ENCODE data around the gene GNG4.
A peak's percentile ranks its signal among the peaks of the same experiment; 100 is the strongest.

GNG4 gene

DNA sequence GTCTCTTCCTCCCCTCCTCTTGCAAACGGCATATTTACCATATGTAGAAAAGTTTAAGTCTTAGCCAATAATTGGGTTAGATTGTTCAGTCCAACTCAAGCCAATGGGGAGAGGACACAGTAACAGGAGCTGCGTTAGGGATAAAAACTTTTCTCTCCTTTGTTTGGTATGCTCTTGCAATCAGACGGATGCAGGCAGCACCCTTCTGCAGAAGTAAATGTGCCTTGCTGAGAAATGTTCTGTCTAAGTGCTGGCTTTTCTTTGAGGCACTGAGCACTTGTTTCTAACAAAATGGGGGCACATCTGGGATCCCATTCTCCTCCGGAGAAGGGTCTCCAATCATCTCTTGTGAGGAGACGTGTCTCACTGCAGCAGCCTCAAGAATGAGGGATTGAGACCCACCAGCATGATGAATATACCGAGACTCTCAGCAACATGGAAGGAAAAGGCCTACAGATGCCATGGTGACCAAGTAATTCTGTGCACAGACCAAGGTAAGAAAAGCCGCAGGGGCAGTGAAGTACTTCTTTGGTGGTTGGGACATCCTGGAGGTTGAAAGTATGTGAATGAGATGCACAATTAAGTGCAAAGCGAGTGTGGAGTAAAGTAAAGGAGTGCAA lies 20.7 kb upstream of the GNG4 start:
- no peak for DNase-seq (ENCODE audit: low read depth)
- H3K9ac ChIP-seq (ENCODE audit: low read length), result no peak overlapping the region
- H3K9me3 ChIP-seq (ENCODE audit: control insufficient read depth, low read length), result peaks cover 44% of the 10 kb centered on the region
- H3K4me3 ChIP-seq (ENCODE audit: low read length), result peak overlapping the region; percentile 44
- H3K4me1 ChIP-seq (ENCODE audit: control insufficient read depth, insufficient read depth, low read length), result no peaks in the 10 kb centered on the region
- peaks cover 62% of the 10 kb centered on the region for H3K36me3 ChIP-seq (ENCODE audit: control insufficient read depth, insufficient read depth, low read length, severe bottlenecking)
- no peaks in the 10 kb centered on the region for H3K27me3 ChIP-seq (replicated peaks; ENCODE audit: control insufficient read depth, insufficient read depth, low read length)

DNA sequence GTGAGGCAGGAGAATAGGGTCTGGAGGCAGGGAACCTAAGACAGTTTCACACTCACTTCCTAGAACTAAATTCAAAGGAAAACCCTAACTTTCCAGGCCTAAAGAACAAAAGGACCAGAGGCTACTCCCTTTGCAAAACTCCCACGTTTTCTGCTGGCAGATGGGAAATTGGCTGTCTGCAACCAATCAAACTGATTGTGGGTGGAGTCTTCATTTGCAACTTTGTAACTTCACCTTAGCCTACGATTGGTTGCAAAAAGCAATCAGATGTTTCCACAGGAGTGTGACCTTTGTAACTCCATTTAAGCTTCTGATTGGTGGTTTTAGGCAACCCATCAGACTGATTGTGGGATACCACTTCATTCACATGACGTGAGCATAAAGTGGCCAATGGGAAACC lies 19.7 kb upstream of the GNG4 start:
- Histone ChIP-seq H3K36me3 (ENCODE audit: control insufficient read depth, insufficient read depth, low read length, severe bottlenecking) (peaks cover 52% of the 10 kb centered on the region), H3K9me3 (ENCODE audit: control insufficient read depth, low read length) (peaks cover 35% of the 10 kb centered on the region), H3K9ac (ENCODE audit: low read length) (no peak overlapping the region), H3K27me3 (replicated peaks; ENCODE audit: control insufficient read depth, insufficient read depth, low read length) (no peaks in the 10 kb centered on the region), H3K4me3 (ENCODE audit: low read length) (peak overlapping the region; percentile 44), H3K4me1 (ENCODE audit: control insufficient read depth, insufficient read depth, low read length) (no peaks in the 10 kb centered on the region)
- DNase-seq (ENCODE audit: low read depth), result no peak

DNA sequence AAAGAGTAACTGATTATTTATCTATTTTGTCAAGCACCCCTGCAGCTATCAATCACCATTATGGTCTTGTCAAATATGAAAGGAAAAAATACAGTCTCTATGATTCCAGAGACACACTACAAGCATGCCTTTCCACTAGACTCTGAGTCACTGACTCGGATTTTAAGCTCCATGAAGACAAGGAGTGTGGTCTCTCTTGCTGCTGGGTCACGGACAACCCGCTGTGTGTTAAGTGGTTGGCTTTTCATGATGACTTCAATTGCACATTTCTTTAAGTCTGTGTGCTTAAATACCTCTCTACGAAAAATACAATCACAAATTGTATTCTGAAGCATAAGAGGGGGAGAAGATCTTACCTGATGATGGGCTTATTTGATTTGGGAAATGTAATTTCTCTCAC lies 14.0 kb upstream of the GNG4 start:
- Histone ChIP-seq H3K4me1 (ENCODE audit: control insufficient read depth, insufficient read depth, low read length) (no peaks in the 10 kb centered on the region), H3K9ac (ENCODE audit: low read length) (no peak overlapping the region), H3K9me3 (ENCODE audit: control insufficient read depth, low read length) (no peaks in the 10 kb centered on the region), H3K27me3 (replicated peaks; ENCODE audit: control insufficient read depth, insufficient read depth, low read length) (no peaks in the 10 kb centered on the region), H3K4me3 (ENCODE audit: low read length) (no peak overlapping the region), H3K36me3 (ENCODE audit: control insufficient read depth, insufficient read depth, low read length, severe bottlenecking) (peaks cover 39% of the 10 kb centered on the region)
- DNase-seq (ENCODE audit: low read depth), result no peak

DNA sequence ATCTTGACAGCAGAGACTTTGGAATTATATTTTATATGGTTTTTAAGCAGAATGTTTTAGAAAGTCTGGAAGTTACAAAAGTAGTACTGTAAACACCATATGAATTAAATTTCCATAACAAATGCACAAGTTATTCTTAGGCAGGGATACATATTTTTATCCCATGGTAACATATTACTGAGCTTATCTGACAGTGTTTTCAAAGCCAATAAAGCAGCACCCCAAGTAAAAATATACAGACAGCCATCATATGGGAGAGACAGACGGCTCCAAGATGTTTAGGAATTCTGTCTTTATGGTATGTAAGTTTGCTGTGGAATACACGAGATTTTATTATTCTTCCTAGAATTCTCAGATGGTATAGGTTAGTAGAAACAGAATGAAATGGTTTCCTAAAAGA lies 12.0 kb upstream of the GNG4 start:
- no peak for DNase-seq (ENCODE audit: low read depth)
- Histone ChIP-seq H3K4me1 (ENCODE audit: control insufficient read depth, insufficient read depth, low read length) (no peaks in the 10 kb centered on the region), H3K27me3 (replicated peaks; ENCODE audit: control insufficient read depth, insufficient read depth, low read length) (no peaks in the 10 kb centered on the region), H3K9ac (ENCODE audit: low read length) (no peak overlapping the region), H3K4me3 (ENCODE audit: low read length) (no peak overlapping the region), H3K36me3 (ENCODE audit: control insufficient read depth, insufficient read depth, low read length, severe bottlenecking) (peaks cover 38% of the 10 kb centered on the region), H3K9me3 (ENCODE audit: control insufficient read depth, low read length) (no peaks in the 10 kb centered on the region)

DNA sequence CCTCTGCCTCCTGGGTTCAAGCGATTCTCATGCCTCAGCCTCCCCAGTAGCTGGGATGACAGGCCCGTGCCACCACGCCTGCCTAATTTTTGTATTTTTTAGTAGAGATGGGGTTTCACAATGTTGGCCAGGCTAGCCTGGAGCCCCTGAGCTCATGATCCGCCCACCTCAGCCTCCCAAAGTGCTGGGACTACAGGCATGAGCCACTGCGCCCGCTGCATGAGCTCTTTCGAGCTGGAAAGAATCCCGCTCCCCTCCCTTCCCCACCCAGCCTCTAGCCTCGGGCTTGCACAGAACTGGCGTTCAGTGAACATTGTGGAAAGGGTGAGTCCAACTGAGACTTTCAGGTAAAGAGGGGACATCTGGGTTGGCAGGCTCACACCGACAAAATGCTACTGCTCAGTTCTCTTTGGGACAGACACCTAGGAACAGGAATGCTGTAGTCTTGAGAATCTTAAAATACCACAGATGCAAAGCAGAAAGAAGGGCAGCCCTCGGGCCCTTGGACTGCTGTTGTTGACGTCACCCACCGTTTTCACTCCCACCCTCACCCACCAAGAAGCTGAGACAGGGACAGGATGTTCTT lies 9.7 kb upstream of the GNG4 start:
- no peaks in the 10 kb centered on the region for H3K27me3 ChIP-seq (replicated peaks; ENCODE audit: control insufficient read depth, insufficient read depth, low read length)
- peaks cover 38% of the 10 kb centered on the region for H3K36me3 ChIP-seq (ENCODE audit: control insufficient read depth, insufficient read depth, low read length, severe bottlenecking)
- DNase-seq (ENCODE audit: low read depth), result no peak
- H3K4me3 ChIP-seq (ENCODE audit: low read length), result no peak overlapping the region
- H3K4me1 ChIP-seq (ENCODE audit: control insufficient read depth, insufficient read depth, low read length), result no peaks in the 10 kb centered on the region
- H3K9me3 ChIP-seq (ENCODE audit: control insufficient read depth, low read length), result no peaks in the 10 kb centered on the region
- H3K9ac ChIP-seq (ENCODE audit: low read length), result no peak overlapping the region

DNA sequence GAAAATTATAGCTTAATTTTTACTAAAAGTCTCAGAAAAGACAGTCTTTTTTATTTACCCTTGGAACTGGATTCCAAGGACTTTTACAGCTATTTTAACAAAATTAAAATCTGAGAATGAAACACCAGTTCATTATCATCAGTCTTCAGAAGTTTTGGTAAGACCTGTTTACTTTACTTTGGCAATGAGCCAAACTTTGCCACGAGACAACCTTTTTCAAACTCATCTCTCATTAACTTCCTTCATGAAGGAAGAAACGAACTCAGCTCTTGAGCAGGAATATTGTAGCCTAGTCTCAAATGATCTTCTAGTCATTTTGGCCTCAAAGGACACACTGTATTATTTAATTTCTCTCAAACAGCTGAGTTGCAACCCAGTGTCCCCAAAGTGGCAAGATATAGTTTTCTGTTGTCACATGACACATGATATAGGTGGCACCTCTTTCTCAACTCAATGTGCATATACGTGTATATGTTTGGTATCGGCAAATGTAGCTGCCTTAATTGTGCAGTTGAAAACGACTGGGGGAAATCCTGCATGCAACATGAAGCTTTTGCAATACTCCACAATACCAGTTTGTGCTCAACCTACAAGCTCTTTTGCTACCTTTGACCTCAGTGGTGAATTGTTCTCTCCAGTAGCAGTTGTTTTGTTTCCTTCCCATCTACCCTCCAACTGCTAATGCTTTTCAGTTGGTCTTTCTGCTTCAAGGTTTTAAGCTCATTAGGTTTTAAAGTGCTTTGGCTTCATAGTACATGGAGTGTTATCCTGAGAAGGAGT lies 8.4 kb upstream of the GNG4 start:
- Histone ChIP-seq H3K9ac (ENCODE audit: low read length) (no peak overlapping the region), H3K4me3 (ENCODE audit: low read length) (no peak overlapping the region), H3K36me3 (ENCODE audit: control insufficient read depth, insufficient read depth, low read length, severe bottlenecking) (peaks cover 24% of the 10 kb centered on the region), H3K4me1 (ENCODE audit: control insufficient read depth, insufficient read depth, low read length) (no peaks in the 10 kb centered on the region), H3K27me3 (replicated peaks; ENCODE audit: control insufficient read depth, insufficient read depth, low read length) (peaks cover 2% of the 10 kb centered on the region), H3K9me3 (ENCODE audit: control insufficient read depth, low read length) (no peaks in the 10 kb centered on the region)
- DNase-seq (ENCODE audit: low read depth), result no peak

DNA sequence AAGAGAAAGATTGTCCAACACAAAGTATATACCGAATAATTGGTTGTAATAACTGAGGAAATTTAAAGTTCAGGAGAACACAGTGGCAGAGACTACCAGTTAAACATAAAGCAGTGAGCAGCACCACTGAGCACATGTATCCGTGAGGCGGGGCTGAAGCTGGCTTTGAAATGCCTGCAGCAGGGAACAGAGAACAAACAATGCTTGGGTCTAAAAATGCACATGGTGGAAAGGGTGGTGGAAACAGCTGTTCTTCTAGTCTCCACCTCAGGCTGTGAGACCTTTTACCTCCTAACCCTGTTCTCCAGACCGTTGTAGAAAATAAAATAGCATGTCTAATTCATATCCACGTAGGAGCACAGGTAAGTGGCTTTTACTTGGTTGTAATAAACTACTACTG lies 7.7 kb upstream of the GNG4 start:
- H3K27me3 ChIP-seq (replicated peaks; ENCODE audit: control insufficient read depth, insufficient read depth, low read length), result peaks cover 9% of the 10 kb centered on the region
- H3K9me3 ChIP-seq (ENCODE audit: control insufficient read depth, low read length), result no peaks in the 10 kb centered on the region
- H3K4me1 ChIP-seq (ENCODE audit: control insufficient read depth, insufficient read depth, low read length), result no peaks in the 10 kb centered on the region
- no peak for DNase-seq (ENCODE audit: low read depth)
- no peak overlapping the region for H3K4me3 ChIP-seq (ENCODE audit: low read length)
- peaks cover 17% of the 10 kb centered on the region for H3K36me3 ChIP-seq (ENCODE audit: control insufficient read depth, insufficient read depth, low read length, severe bottlenecking)
- no peak overlapping the region for H3K9ac ChIP-seq (ENCODE audit: low read length)

DNA sequence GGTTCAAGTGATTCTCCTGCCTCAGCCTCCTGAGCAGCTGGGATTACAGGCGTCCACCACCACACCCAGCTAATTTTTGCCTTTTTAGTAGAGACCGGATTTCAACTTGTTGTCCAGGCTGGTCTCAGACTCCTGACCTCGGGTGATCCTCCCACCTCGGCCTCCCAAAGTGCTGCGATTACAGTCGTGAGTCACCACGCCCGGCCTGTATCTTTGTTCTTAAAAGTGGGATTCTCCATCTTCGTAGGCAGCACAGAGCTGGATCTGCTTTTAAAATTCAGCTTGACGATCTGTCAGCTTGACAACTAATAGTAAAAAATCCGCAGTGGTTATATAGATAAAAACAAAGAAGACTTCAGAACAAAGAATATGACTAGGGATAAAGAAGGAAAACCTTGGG lies 2.8 kb upstream of the GNG4 start:
- no peak overlapping the region for H3K4me3 ChIP-seq (ENCODE audit: low read length)
- H3K9me3 ChIP-seq (ENCODE audit: control insufficient read depth, low read length), result no peaks in the 10 kb centered on the region
- H3K27me3 ChIP-seq (replicated peaks; ENCODE audit: control insufficient read depth, insufficient read depth, low read length), result peaks cover 33% of the 10 kb centered on the region
- no peaks in the 10 kb centered on the region for H3K36me3 ChIP-seq (ENCODE audit: control insufficient read depth, insufficient read depth, low read length, severe bottlenecking)
- DNase-seq (ENCODE audit: low read depth), result no peak
- no peak overlapping the region for H3K9ac ChIP-seq (ENCODE audit: low read length)
- H3K4me1 ChIP-seq (ENCODE audit: control insufficient read depth, insufficient read depth, low read length), result peaks cover 11% of the 10 kb centered on the region

DNA sequence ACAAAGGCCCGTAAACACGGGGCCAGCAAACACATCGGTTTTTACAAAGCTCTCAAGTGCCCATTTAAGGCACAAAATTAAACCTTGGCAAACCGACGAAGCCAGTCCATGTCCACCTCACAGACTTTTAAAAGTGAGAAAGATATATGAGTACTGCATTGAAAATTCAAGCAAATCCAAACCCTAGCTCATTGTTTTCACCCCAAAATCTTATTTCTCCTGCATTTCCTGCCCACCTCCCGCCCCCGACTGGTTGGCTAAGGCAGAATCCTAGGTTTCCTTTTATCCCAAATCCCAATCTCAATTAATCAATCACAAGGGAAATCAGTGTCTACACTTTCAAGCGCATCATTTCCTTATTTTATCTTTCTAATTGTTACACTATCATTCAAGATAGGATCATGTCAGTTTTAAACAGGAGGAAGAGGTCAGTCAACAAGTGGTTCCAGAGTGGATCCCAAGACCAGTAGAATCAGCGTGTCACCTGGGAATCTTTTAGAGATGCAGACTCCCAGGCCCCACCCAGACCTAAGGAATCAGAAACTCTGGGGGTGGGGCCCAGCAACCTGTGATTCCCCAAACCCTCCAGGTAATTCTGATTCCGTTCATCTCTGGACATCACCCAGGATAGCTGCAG lies 1.7 kb upstream of the GNG4 start:
- Histone ChIP-seq H3K9ac (ENCODE audit: low read length) (no peak overlapping the region), H3K9me3 (ENCODE audit: control insufficient read depth, low read length) (no peaks in the 10 kb centered on the region), H3K36me3 (ENCODE audit: control insufficient read depth, insufficient read depth, low read length, severe bottlenecking) (no peaks in the 10 kb centered on the region), H3K27me3 (replicated peaks; ENCODE audit: control insufficient read depth, insufficient read depth, low read length) (peaks cover 33% of the 10 kb centered on the region), H3K4me1 (ENCODE audit: control insufficient read depth, insufficient read depth, low read length) (peaks cover 11% of the 10 kb centered on the region), H3K4me3 (ENCODE audit: low read length) (peak overlapping the region; percentile 64)
- no peak for DNase-seq (ENCODE audit: low read depth)

DNA sequence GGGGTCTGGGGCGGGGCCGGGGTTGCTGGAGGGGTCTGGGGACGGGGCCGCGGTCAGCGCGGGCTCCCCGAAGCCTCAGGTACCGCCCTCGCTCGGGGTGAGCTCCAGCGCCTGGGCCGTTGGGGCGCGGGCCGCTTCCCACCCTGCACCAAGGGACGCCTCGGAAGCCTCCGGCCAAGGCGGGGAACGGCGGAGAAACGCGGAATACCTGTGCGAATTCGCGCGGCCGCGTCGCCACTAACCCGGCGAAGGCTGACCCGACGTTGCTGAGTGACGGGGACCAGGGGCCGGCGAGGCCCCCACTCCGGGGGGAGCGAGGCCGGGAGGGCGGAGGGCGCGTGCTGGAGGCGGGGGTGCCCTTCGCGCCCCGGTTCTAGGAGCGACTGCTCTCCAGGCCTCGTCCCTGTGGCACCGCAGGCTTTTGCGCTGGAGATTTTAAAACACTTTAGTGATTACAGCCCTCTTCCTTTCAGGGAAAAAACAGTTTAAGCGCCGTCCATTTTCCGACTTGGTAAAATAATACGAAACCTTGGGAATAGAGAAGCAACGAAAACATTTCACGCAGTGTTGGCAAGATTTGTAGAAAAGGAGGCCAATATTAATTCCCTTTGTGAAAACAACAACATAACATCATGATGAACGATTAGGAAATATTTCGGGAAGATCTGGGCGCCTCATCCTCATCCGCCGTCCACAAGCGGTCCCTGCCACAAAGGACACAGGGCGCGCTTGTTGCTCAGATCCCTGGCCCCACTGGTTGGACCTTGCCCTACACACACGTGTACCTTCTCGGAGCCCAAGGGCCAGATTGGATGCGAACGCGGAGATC lies 971 bp upstream of the GNG4 start:
- no peaks in the 10 kb centered on the region for H3K9me3 ChIP-seq (ENCODE audit: control insufficient read depth, low read length)
- peaks cover 11% of the 10 kb centered on the region for H3K4me1 ChIP-seq (ENCODE audit: control insufficient read depth, insufficient read depth, low read length)
- DNase-seq (ENCODE audit: low read depth), result peak; percentile 35
- peak overlapping the region; percentile 64 for H3K4me3 ChIP-seq (ENCODE audit: low read length)
- H3K27me3 ChIP-seq (replicated peaks; ENCODE audit: control insufficient read depth, insufficient read depth, low read length), result peaks cover 36% of the 10 kb centered on the region
- H3K36me3 ChIP-seq (ENCODE audit: control insufficient read depth, insufficient read depth, low read length, severe bottlenecking), result no peaks in the 10 kb centered on the region
- no peak overlapping the region for H3K9ac ChIP-seq (ENCODE audit: low read length)

DNA sequence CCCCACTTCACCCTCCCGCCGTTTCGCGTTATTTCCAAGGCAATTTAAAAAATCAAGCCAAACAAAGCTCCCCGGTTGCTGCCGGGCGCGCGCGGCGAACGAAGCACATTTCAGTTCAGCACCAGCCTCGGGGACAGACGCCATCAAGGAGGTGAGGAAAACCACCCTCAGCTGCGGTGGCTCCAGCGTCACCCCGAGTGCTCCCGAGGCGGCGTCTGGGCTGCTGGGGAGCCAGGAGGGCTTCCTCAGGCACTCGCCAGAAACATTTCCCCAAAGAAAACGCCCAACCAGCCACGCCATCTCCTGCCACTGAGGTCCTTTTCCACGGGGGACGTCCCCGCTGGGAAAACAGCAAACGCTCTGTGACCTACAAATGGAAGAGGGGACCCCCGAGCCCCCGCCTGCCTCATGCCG lies 623 bp downstream of the GNG4 start:
- H3K4me3 ChIP-seq (ENCODE audit: low read length), result peak overlapping the region; percentile 45
- no peaks in the 10 kb centered on the region for H3K36me3 ChIP-seq (ENCODE audit: control insufficient read depth, insufficient read depth, low read length, severe bottlenecking)
- no peak overlapping the region for H3K9ac ChIP-seq (ENCODE audit: low read length)
- peaks cover 11% of the 10 kb centered on the region for H3K4me1 ChIP-seq (ENCODE audit: control insufficient read depth, insufficient read depth, low read length)
- peak; percentile 87 for DNase-seq (ENCODE audit: low read depth)
- H3K27me3 ChIP-seq (replicated peaks; ENCODE audit: control insufficient read depth, insufficient read depth, low read length), result peaks cover 41% of the 10 kb centered on the region
- no peaks in the 10 kb centered on the region for H3K9me3 ChIP-seq (ENCODE audit: control insufficient read depth, low read length)

Measured in adipocyte (in vitro differentiated cells).